Spleen (tissue), 7 donors: Measurements from ENCODE around the gene CCDC137.

ENCODE experiments used
- POLR2A ChIP-seq, 3 donors: fragments of 450-650 bp; IDR thresholded peaks; one replicate each; pipeline ENCODE4 v1.5.1; 2017; ENCODE audit warnings: antibody characterized with exemption in 3 of 3, mild to moderate bottlenecking in 1 of 3
- TF ChIP-seq, protein P1 (sequence below), 11 experiments: fragments of 200-600 bp in 7 of 11; fragments of 450-650 bp in 4 of 11; sonication (generic) in 4 of 11; IDR thresholded peaks in 8 of 11; conservative IDR thresholded peaks in 3 of 11; 1 replicate in 7 of 11; 2 replicates in 4 of 11; pipeline versions ENCODE4 v1.4.0 to v1.8.0; 2016 to 2021; ENCODE audit warnings: antibody characterized with exemption in 11 of 11, inconsistent platforms in 4 of 11, mild to moderate bottlenecking in 1 of 11
- donor health status: DM: no; HTN: no; CAD: no; lungs with moderate emphysema.
- donor health status: DM: no; HTN: no; CAD: no.
- donor health status: DM: no; HTN: no; CAD: no.

DNA sequence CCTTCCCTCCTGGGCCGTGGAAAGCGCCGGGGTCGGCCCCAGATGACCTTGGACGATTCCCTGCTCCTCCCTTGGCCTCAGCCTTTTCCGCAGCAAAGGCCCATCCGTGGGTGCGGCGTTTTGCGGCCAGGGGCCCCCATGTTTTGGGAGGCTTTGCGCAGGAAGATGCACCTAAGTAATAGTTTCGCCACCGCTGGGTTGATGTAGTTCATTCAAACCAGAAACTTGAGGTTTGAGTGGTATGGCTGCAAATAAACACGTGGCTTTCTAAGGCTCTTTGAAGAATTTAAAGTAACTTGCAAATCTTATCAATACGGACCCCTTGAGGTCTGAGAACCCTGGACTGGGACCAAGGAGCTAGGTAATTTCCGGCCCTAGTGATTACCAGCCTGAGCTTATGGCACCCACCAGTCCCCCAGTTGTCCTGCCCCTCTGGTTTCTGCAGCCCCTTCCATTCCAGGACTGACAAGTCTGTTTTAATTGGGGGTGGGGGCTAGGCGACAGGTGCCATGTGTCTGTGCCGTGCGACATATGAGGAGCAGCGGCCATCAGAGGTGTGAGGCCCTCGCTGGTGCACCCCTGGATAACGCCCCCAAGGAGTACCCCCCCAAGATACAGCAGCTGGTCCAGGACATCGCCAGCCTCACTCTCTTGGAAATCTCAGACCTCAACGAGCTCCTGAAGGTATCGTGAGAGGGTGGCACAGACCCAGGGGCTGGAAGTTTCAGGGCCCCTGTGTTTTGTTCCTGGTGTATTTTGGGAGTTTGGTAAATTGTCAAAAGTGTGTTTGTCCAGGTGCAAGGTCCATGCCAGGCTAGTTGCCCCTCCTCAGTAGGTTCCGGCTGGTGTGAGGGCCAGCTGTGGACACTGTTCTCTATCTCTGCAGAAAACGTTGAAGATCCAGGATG lies 37.5 kb downstream of the CCDC137 start:
- TF ChIP-seq, protein P1, sequence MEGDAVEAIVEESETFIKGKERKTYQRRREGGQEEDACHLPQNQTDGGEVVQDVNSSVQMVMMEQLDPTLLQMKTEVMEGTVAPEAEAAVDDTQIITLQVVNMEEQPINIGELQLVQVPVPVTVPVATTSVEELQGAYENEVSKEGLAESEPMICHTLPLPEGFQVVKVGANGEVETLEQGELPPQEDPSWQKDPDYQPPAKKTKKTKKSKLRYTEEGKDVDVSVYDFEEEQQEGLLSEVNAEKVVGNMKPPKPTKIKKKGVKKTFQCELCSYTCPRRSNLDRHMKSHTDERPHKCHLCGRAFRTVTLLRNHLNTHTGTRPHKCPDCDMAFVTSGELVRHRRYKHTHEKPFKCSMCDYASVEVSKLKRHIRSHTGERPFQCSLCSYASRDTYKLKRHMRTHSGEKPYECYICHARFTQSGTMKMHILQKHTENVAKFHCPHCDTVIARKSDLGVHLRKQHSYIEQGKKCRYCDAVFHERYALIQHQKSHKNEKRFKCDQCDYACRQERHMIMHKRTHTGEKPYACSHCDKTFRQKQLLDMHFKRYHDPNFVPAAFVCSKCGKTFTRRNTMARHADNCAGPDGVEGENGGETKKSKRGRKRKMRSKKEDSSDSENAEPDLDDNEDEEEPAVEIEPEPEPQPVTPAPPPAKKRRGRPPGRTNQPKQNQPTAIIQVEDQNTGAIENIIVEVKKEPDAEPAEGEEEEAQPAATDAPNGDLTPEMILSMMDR (IDR thresholded peaks at IDR 0.05 in 8 of 11, conservative IDR thresholded peaks at IDR 0.05 in 3 of 11): no peak
- no peak for TF ChIP-seq POLR2A (IDR thresholded peaks at IDR 0.05)
